Measurements from ENCODE around the gene STK16. TPM values are rescaled to one million over a fixed set of nuclear protein-coding genes. Genes with fewer than 3 reads are reported as not detected.

STK16 gene
- polyA plus RNA-seq, 3 donors, result 38.9 to 40.4 (median 39.9) TPM

DNA sequence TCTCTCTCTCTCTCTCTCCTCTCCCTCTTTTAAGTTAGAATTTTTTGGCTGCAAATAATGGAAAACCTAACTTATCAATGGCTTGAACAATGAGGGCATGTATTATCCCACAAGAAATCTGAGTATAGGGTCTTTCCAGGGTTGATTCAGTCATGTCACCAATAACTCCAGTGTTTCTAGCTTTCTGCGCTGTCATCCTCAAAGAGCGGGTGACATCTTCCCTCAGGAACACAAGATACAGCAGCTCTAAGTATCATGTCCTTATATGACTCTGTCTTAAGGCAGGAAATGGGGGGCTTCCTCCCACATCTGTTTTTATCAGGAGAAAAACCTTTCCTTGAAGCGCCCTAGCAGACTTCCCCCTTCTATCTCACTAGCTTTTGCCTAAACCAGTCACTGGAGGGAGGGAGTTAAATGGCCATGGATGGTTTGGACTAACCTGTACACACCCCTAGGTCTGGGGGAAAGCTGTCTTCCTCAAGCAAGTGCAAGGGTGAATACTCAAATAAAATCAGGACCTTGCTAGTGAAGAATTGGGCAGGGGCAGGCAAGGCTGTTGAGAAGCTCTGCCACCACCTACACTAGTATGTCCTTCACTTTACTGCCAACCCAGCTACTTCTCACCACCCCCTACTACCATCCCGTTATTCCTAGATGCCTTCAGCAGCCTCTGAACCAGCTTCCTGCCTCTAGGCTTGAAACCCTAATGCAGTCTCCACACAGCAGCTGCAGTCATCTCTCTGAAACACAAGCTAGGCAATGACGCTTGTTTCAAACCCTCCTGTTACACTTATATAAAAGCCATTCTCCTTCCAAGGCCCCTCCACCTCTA, 16.0 kb downstream of the STK16 start:
- DNase-seq, result no peak

DNA sequence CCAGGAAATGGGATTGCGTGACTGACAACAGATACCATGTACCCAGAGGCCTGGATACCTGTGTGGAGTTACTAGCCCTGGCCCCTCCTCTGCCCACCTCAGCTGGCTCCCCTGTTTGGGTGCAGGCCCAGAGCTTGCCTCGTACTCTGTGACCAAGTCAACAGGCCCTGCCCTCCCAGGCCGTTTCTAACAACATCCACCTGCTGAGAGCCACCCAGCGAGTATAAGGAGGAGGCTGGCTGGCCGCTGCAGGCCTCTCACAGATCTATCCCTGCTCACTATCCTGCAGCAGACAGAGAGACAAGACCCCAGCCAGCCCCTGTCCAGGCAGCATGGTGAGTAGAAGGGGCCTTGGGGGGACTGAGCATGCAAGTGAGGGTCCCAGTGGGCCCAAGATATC, 21.0 kb downstream of the STK16 start:
- DNase-seq, result no peak

DNA sequence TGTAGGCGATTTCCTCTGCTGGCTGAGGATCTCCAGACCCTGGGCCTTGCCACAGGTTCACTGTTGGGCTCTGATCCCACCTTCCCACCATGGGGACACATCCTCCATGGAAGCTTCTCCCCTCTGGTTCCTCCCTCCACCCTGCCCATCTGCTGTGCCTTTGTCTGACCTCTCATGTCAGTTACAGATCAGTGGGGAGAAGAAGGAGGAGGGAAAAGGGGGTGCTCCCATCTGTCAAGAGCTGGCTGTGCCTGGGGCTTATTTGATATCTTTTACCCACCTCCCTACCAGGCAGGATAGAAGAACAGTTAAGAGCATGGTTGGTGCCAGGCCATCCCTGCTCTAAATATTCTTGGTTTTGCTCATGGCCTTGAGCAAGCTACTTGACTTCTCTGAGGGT, 21.6 kb downstream of the STK16 start:
- no peak for DNase-seq

DNA sequence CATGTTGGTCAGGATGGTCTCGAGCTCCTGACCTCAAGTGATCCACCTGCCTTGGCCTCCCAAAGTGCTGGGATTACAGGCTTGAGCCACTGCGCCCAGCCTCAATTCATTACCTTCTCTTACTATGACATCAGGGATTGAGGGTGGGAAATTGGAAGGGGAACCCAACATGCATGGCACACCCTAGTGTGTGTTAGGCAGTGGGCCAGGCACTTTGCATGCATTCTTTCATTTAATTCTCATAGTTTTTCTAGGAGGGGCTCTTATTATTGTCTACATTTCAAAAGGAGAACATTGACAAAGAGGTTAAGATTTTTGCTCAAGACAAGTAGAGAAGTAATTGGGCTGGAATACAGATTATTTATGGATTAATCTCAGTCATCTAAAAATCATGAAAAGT, 23.0 kb downstream of the STK16 start:
- no peak for DNase-seq

DNA sequence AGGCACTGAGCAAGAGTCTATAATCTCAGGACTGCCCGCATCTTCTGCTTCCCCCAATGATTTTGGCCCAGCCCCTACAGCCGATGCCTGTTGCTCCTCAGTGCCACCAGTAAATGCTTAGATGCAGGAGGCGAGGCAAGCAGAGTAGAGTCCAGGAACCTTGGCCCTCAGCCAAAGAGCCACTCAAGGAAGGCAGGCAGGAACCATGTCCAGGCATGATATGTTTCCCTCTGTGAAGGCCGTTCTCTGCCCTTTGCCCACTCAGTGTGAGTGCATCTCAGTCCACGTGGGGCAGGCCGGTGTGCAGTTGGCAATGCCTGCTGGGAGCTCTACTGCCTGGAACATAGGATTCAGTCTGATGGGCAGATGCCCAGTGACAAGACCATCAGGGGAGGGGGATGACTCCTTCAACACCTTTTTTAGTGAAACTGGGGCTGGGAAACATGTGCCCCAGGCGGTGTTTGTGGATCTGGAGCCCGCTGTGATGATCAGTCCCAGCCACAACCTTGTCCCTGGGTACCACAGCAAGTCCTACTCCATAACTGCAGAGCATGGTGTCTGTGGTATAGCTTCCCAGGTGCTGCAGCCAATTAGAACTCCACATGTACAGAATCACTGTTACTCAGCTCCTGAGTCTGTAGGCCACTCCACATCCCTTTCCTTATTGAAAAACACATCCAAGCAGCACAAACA, 24.2 kb downstream of the STK16 start:
- DNase-seq, result no peak

DNA sequence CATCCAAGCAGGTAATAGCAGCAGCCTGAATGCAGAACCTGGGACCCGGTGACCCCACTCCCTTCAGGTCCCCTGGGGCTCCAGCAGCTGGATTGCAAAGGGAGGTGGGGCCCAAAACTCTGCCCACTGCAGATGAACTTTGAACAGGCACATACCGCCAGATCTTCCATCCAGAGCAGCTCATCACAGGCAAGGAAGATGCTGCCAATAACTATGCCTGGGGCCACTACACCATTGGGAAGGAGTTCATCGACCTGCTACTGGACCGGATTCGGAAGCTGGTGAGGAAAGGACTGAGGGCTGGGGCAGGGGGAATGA, 24.7 kb downstream of the STK16 start:
- no peak for DNase-seq

DNA sequence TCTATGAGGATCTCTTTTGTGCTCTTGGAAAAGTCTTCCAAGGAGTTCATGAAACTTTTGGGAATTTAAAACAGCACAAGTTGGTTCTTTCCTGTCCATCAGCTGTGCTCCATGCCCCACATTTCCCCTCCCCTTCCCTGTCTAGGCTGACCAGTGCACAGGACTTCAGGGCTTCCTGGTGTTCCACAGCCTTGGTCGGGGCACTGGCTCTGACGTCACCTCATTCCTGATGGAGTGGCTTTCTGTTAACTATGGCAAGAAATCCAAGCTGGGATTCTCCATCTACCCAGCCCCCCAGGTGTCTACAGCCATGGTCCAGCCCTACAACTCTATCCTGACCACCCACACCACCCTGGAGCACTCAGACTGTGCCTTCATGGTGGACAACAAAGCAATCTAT, 25.7 kb downstream of the STK16 start:
- no peak for DNase-seq

DNA sequence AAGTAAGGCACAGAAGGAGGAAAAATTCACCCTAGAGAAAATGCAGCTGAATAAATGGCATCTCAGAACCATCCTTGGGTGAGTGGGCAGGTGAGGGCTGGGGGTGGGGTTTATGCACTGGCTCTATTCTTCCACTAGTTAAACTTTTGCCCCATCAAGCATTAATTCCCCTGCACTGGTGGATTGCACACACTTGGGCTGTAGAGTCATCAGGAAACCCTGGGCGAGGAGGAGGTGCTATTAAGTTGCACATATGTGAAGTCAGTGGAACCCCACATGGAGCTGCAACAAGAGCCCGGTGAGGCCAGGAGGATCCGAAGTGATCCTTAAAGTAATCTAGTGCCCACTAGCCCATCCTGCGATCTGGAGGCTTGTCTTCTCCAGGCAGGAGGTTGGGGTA, 27.1 kb downstream of the STK16 start:
- DNase-seq, result no peak

DNA sequence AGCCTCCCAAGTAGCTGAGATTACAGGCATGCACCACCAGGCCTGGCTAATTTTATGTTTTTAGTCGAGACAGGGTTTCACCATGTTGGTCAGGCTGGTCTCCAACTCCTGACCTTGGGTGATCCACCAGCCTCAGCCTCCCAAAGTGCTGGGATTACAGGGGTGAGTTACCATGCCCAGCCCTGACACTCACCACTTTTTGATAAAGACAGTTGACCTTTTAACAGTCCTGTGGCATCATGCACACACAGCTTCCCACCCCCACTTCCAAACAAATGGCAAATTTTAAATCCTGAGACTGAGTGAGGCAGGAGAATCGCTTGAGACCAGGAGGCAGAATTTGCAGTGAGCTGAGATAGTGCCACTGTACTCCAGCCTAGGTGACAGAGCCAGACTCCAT, 27.7 kb downstream of the STK16 start:
- DNase-seq, result no peak

DNA sequence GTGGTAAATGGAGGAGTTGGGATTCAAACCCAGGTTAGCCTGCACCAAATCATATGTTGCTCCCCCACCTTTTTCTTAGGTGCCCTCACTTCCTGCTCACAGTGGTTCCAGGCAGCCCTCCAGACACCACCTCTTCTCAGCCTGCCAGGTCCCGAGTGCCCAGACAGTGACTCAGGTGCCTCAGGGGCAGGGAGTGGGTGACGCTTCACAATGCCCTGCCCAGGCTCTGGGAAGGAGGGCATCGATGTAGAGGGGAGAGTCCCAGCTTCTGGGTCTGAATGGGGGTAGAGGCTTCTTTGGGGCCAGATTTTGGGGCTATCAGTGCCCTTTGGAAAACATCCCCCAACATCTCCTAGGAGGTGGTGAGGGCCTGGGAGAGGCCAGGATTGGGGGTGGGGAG, 28.7 kb downstream of the STK16 start:
- no peak for DNase-seq

DNA sequence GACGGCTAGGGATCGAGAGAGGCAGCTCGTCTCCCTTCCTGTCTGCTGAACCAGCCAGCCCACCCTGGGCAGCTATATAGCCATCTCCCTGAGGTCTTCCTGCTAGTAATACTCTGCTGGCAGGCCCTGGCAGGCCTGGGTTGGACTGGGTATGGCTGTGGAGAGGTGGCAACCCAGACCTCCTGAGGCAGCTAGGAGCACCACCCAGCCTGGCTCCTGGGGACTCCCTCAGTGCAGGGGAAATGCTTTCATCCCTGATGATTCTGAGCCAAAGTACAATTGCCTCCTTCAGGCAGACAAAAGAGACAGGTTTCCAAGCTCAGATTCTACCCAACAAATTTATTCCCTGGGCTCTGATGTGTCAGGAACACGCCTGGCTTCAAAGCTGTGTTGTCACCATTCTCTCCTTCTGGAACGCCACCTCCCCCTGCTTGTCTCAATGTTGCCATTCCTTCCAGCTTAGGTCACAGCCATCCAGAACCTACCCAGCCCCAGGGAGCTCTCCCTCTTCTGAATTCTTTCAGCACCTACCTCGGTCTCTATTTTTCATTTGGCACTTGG, 29.2 kb downstream of the STK16 start:
- DNase-seq, result no peak

DNA sequence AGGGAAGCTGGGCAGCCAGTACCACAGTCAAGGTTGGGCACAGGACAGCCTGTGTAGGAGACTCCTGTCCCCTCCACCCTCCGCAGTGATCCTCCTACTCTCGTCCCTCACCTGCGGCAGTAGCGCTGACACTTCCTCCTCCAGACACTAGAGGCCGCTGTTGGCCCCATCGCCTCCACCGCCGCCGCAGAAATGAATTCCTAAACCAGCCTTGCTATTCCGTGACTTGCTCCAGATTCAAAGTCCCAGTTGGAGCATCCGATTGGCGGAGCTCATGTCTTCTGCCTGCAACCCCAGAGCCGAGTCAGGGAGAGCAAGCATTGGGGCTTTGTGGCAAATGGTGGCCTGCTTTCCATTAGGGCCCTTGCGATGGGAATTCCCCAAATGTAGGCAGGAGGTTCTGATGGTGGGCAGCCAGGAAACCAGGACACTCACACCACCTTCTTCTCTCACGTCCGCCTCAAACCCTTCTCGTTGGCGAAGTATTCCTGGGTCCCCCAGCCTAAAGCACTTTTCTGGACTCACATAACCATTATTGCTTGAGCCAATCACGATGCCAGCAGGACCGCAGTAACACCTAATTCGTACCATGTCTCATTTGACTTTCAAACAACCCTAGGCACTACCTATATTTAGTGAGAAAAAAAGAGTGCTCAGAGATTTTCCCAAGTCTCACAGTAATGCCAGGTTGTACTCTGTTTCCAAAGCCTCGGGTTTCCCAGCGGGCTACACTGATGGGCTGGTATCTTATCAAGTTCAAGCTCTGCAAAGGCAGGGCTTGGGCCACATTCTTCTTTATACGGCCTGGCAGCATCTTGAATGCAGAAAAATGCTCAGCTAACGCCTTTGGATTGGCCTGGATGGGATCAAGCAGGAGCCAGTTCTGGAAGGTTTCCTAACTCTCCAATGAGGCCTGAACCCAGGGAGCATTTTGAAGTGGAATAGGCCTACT, 32.7 kb downstream of the STK16 start:
- peak; percentile 78 for DNase-seq

DNA sequence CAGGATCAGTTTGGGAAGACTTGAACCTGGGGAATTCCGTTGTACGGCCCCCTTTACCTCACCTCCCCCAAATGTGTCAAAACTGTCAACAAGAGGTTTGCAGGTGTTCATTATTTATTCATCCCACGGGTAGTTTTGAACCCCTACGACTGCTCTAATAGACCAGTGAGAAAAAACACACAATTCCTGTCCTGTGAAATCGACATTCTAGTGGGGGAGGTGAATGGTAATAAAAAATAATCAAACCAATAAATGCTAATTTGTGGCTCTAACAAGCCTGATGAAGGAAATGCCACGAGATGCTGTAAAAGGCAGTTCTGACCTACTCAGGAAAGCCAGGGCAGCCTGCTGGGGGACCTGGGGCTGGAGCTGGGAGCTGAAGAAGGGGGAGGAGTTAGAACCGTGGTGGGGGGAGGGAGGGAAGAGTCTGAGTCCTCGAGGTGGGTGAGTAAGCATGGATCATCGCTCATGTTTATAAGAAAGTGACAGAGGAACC, 33.4 kb downstream of the STK16 start:
- DNase-seq, result no peak

DNA sequence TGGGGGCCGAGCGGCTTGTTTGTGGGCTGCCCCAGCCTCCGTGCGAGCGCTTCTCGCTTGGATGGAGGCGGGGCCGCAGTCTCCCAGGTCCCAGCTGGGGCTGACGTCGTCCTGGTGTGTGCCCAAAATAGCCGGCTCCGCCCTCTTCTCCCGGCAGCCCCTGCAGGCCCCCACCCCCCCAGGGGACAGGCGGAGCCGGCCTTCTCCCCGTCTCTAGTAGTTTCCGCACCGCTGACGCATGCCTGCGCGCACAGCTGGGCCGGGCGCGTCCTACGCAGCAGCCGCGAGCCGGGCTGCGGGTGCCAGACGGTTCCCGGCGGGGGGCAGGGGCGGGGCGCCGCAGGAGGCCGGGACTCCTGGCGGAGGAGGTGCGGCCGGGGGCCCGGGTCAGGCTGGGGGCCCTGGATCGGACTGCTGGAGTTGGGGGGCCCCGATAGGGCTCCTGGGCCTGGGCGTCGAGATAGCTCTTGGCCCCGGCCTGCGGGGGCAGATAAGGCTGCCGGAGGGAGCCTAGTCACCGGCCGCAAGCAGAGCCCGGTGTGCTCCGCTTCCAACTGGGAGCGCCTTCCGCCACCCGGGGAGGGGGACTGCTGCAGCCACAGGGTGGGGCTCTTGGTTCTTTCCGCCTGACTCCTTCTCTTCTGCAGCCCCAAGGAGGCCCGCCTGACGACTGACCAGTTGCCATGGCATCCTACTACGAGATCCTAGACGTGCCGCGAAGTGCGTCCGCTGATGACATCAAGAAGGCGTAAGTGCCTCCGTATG, 34.1 kb downstream of the STK16 start, which contains the start of gene DNAJB2:
DNAJB2 (plus strand) TSS at position 216 of the 765 bp plus-strand sequence; CDS start at position 684, 468 bp downstream.
- peak; percentile 97 for DNase-seq

DNA sequence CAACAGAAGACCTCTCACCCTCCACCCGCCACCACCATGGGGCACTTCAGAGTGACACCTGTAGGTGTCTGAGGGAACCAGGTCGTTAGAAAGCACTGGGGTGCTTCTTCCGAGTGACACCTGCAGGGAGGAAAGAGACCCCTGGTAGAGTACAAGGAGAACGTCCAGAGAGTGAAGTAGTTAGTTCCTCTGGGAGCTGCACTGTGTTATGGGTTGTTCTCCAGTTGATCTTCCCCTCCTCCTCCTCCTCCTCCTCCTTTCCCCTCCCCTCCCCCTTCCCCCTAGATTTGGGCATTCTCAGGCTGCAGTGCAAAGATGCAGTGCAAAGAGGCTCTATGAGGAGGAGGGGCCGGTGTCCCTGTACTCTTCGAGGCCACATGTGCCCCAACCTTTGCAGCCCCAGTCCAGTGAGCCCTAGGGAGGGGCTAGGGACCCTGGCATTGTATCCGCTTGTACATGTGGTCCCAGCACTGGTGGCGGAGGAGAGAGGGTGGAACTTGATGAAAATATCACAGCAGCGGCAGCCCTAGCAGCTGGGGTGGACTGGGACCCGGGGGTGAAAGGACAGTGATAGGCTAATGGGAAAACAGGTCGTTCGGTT, 34.7 kb downstream of the STK16 start:
- DNase-seq, result no peak

DNA sequence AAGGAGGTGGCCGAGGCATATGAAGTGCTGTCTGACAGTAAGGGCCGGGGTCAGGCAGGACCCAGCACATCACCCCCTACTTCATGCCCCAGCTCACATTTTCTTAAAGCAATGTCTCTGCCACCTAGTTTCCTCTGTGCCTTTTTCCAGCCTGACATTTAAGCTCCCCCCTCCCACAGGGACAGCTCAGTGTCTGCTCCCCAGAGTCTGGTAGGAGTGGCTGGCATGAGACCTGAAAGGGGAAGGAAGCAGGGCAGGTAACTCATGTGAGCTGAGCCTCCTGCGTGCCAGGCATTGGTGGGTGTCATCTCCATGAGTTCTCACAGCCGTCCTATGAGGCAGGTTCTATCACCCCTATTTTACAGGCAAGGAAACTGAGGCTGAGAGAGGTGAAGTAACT, 35.4 kb downstream of the STK16 start:
- DNase-seq, result no peak

DNA sequence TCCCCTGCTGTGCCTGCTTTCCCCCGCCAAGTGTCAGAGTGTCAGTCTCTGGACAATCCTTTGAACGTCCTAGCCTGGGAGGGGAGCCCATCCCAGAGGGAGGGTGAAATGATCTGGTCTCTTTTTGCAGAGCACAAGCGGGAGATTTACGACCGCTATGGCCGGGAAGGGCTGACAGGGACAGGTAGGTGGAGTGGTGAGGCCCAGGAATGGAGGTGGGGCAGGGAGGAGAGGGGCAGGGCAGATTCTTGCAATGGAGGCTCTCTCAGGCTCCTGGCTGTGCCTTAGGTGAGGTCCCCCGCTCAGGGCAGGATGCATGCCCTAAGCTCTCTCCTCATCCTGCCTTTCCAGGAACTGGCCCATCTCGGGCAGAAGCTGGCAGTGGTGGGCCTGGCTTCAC, 36.3 kb downstream of the STK16 start:
- no peak for DNase-seq

DNA sequence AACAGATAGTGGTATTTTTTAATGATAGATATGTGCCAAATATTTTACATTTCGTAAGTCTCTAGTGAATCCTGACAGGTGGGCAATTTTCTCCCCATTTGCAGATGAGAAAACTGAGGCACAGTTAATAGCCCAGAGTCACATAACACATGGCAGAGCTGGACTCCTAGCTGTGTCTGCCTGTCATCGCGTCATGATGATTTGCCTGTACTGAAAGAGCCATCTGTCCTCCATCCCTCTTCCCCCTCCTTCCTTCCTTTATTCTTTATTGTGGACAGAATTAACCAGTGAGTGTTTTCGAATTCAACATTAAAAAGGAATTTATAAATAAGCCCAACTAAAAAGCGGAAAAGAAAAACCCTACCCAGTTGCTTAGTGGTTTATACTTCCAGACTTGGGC, 37.1 kb downstream of the STK16 start:
- DNase-seq, result no peak

DNA sequence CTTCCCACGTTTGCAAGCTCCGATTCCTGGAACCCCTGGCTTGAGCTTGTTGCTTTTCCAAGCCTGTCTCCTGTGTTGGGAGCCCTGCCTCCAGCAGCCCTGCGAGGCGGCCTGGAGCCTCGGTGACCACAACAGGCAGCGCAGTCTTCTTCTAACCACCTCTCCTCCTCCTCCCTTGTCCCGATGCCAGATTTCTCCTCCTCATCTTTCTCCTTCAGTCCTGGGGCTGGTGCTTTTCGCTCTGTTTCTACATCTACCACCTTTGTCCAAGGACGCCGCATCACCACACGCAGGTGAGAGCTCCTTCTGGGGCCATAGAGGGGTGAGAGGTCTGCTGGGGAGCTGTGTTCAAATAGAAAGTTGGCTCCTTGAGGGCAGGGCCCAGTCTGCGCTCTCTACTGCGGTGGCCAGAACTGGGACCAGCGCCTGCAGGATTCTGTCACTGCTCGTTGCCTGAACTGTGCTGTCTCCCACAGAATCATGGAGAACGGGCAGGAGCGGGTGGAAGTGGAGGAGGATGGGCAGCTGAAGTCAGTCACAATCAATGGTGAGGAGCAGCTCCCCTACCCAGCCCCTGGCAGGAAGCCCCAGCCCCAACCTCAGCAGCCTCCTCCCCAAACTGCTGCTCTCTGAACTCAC, 37.8 kb downstream of the STK16 start:
- no peak for DNase-seq
